Astrocyte (in vitro differentiated cells and primary cell): Measurements from ENCODE around the gene ARL8A. TPM values are rescaled to one million over a fixed set of nuclear protein-coding genes. Genes with fewer than 3 reads are reported as not detected.
A peak's percentile ranks its signal among the peaks of the same experiment; 100 is the strongest.

ENCODE experiments used
- DNase-seq: peaks from one replicate; pipeline ENCODE4 v3.0.0-alpha.2; 2010; ENCODE audit warnings: low read depth
- FAIRE-seq: peaks from 2 replicates; lab custom pipeline; 2011; peaks lifted over from hg19 to GRCh38; lab: Jason Lieb, UNC
- H2AFZ ChIP-seq: 2 replicates; pipeline ENCODE4 v1.6.0; 2012; ENCODE audit warnings: low read depth, low read length, inconsistent platforms
- H3K27ac ChIP-seq: 2 replicates; pipeline ENCODE4 v1.5.1; 2011; ENCODE audit warnings: low read depth, low read length, inconsistent platforms
- H3K27me3 ChIP-seq: 2 replicates; pipeline ENCODE4 v1.6.0; 2011; ENCODE audit warnings: low read length, inconsistent platforms; ENCODE audit not compliant: insufficient read depth
- H3K36me3 ChIP-seq: 2 replicates; pipeline ENCODE4 v1.5.1; 2011; ENCODE audit warnings: low read length, inconsistent platforms; ENCODE audit not compliant: insufficient read depth
- H3K4me1 ChIP-seq: 2 replicates; pipeline ENCODE4 v1.5.1; 2011; ENCODE audit warnings: low read length, inconsistent platforms; ENCODE audit not compliant: insufficient read depth
- H3K4me2 ChIP-seq: 2 replicates; pipeline ENCODE4 v1.6.0; 2012; ENCODE audit warnings: low read length, inconsistent platforms
- H3K4me3 ChIP-seq: 2 replicates; pipeline ENCODE4 v1.5.1; 2011; ENCODE audit warnings: low read depth, mild to moderate bottlenecking, low read length, inconsistent platforms; ENCODE audit not compliant: insufficient read depth
- H3K79me2 ChIP-seq: 2 replicates; pipeline ENCODE4 v1.6.0; 2012; ENCODE audit warnings: mild to moderate bottlenecking, low read length, inconsistent platforms; ENCODE audit not compliant: insufficient read depth
- H3K9ac ChIP-seq: 2 replicates; pipeline ENCODE4 v1.6.0; 2012; ENCODE audit warnings: mild to moderate bottlenecking, low read length, inconsistent platforms
- H3K9me3 ChIP-seq: 2 replicates; pipeline ENCODE4 v1.5.1; 2012; ENCODE audit warnings: low read depth, mild to moderate bottlenecking, low read length, inconsistent platforms; ENCODE audit not compliant: insufficient read depth
- H4K20me1 ChIP-seq: 2 replicates; pipeline ENCODE4 v1.6.0; 2012; ENCODE audit warnings: low read length, inconsistent platforms; ENCODE audit not compliant: insufficient read depth
- H3K27ac Mint-ChIP-seq: one replicate; pipeline ENCODE4 v1.8.0; 2021; ENCODE audit warnings: mild to moderate bottlenecking, mixed read lengths; ENCODE audit not compliant: unreplicated experiment
- H3K27me3 Mint-ChIP-seq: one replicate; pipeline ENCODE4 v1.8.0; 2021; ENCODE audit warnings: low read depth, mixed read lengths; ENCODE audit not compliant: unreplicated experiment
- H3K36me3 Mint-ChIP-seq: one replicate; pipeline ENCODE4 v1.8.0; 2021; ENCODE audit warnings: low read depth, mixed read lengths; ENCODE audit not compliant: unreplicated experiment
- H3K4me1 Mint-ChIP-seq: one replicate; pipeline ENCODE4 v1.8.0; 2021; ENCODE audit warnings: low read depth, mixed read lengths; ENCODE audit not compliant: unreplicated experiment
- H3K4me3 Mint-ChIP-seq: one replicate; pipeline ENCODE4 v1.8.0; 2021; ENCODE audit warnings: mild to moderate bottlenecking, moderate library complexity, mixed read lengths; ENCODE audit not compliant: unreplicated experiment
- H3K9me3 Mint-ChIP-seq: one replicate; pipeline ENCODE4 v1.8.0; 2021; ENCODE audit warnings: mild to moderate bottlenecking, mixed read lengths; ENCODE audit not compliant: unreplicated experiment
- CTCF ChIP-seq: IDR thresholded peaks from 2 replicates; pipeline ENCODE4 v1.5.1; 2011; ENCODE audit warnings: low read depth, mild to moderate bottlenecking, inconsistent platforms, low read length, moderate library complexity; ENCODE audit not compliant: insufficient read depth
- EZH2 ChIP-seq: IDR thresholded peaks from 2 replicates; pipeline ENCODE4 v1.6.1; 2012; ENCODE audit warnings: mild to moderate bottlenecking, low read length, inconsistent platforms; ENCODE audit not compliant: insufficient read depth
- total RNA-seq: library from RNA; stranded (reverse); gene quantifications from 2 replicates; pipeline ENCODE4 v1.2.1, GENCODE V29; 2021

Gene ARL8A
- total RNA-seq, 1 donor from 2014 or later: 83.0 TPM

GRCh38 chr1:202184750-202185460 is 40.4 kb upstream of the ARL8A start:
- peaks cover under 1% of the 10 kb centered on the region for H3K4me1 Mint-ChIP-seq
- peaks cover 50% of the 10 kb centered on the region for H3K27me3 Mint-ChIP-seq
- H3K4me3 ChIP-seq: no peak overlapping the region
- no peak overlapping the region for H3K9ac ChIP-seq
- no peak overlapping the region for H3K27ac ChIP-seq
- H3K4me2 ChIP-seq: no peak overlapping the region
- no peaks in the 10 kb centered on the region for H3K36me3 ChIP-seq
- H4K20me1 ChIP-seq: no peaks in the 10 kb centered on the region
- peak overlapping the region; percentile 26 for H3K27ac Mint-ChIP-seq
- DNase-seq (peak; percentile 65), FAIRE-seq (no peak)
- no peaks in the 10 kb centered on the region for H3K9me3 ChIP-seq
- no peak overlapping the region for H2AFZ ChIP-seq
- no peaks in the 10 kb centered on the region for H3K36me3 Mint-ChIP-seq
- H3K9me3 Mint-ChIP-seq: no peaks in the 10 kb centered on the region
- peaks cover 5% of the 10 kb centered on the region for H3K27me3 ChIP-seq
- no peaks in the 10 kb centered on the region for H3K79me2 ChIP-seq
- no peak overlapping the region for H3K4me3 Mint-ChIP-seq
- no peaks in the 10 kb centered on the region for H3K4me1 ChIP-seq
- TF ChIP-seq CTCF: peak; percentile 75
- no peak for TF ChIP-seq EZH2

- Mint-ChIP-seq H3K27me3 (peaks cover 59% of the 10 kb centered on the region), H3K36me3 (peaks cover 2% of the 10 kb centered on the region), H3K4me1 (no peaks in the 10 kb centered on the region), H3K9me3 (no peaks in the 10 kb centered on the region), H3K4me3 (no peak overlapping the region), H3K27ac (no peak overlapping the region)
- H3K27ac ChIP-seq: no peak overlapping the region
- no peak overlapping the region for H3K9ac ChIP-seq
- no peaks in the 10 kb centered on the region for H3K4me1 ChIP-seq
- no peak overlapping the region for H3K4me2 ChIP-seq
- DNase-seq (no peak), FAIRE-seq (no peak)
- H3K9me3 ChIP-seq: no peaks in the 10 kb centered on the region
- H2AFZ ChIP-seq: no peak overlapping the region
- TF ChIP-seq CTCF (no peak), EZH2 (no peak)
- no peak overlapping the region for H3K4me3 ChIP-seq
- peaks cover 16% of the 10 kb centered on the region for H3K27me3 ChIP-seq
- no peaks in the 10 kb centered on the region for H3K79me2 ChIP-seq
- no peaks in the 10 kb centered on the region for H3K36me3 ChIP-seq
- no peaks in the 10 kb centered on the region for H4K20me1 ChIP-seq
Observed at GRCh38 chr1:202182040-202182877, 37.7 kb upstream of the ARL8A start.
